Panc1 (cell line): ENCODE data around the gene TMEM229B. TPM values are rescaled to one million over a fixed set of nuclear protein-coding genes. Genes with fewer than 3 reads are reported as not detected.

Experiments
- ATAC-seq: fragments of 200-7000 bp; cut with Tn5 transposase; 2 replicates; pipeline ENCODE4 v1.9.1; 2020; ENCODE audit warnings: mild to moderate bottlenecking, moderate library complexity
- BruUV-seq: library from RNA; stranded (reverse); fragments of 400-500 nt; replicated peaks from 2 replicates; lab custom pipeline; 2021; lab: Mats Ljungman, UMichigan
- CTCF ChIA-PET: fragments of 300-600 bp; sonication (Branson Sonifier 250); formaldehyde crosslinking; loops from one replicate; lab custom pipeline; 2022; ENCODE audit warnings: antibody characterized with exemption; lab: Charles Lee
- POLR2A ChIA-PET: fragments of 300-600 bp; sonication (Branson Sonifier 250); formaldehyde crosslinking; loops from one replicate; lab custom pipeline; 2022; ENCODE audit warnings: antibody characterized with exemption; lab: Charles Lee
- DNase-seq: peaks from one replicate; pipeline ENCODE4 v3.0.0-alpha.2; 2010; ENCODE audit warnings: low read depth, low spot score
- H3K27ac ChIP-seq: 2 replicates; pipeline ENCODE4 v1.5.1; 2011; ENCODE audit warnings: mild to moderate bottlenecking, low read length, inconsistent platforms
- H3K27me3 ChIP-seq: fragments of 200-500 bp; sonication (Bioruptor generic); 2 replicates; pipeline ENCODE4 v1.6.0; 2014; ENCODE audit warnings: low read length, inconsistent platforms; ENCODE audit not compliant: control insufficient read depth, insufficient read depth
- H3K36me3 ChIP-seq: fragments of 200-500 bp; sonication (Bioruptor generic); 2 replicates; pipeline ENCODE4 v1.5.1; 2014; ENCODE audit warnings: inconsistent platforms, mild to moderate bottlenecking, low read length, moderate library complexity; ENCODE audit not compliant: control insufficient read depth, insufficient read depth
- H3K4me1 ChIP-seq: 2 replicates; pipeline ENCODE4 v1.5.1; 2011; ENCODE audit warnings: inconsistent platforms, mild to moderate bottlenecking, low read length, moderate library complexity; ENCODE audit not compliant: control insufficient read depth, insufficient read depth
- H3K4me3 ChIP-seq, 2 experiments: 2 replicates each; pipeline ENCODE4 v1.5.1; 2011 to 2012; ENCODE audit warnings: low read depth in 2 of 2, low read length in 2 of 2, mild to moderate bottlenecking in 2 of 2, inconsistent platforms in 1 of 2, moderate library complexity in 1 of 2
- H3K9me3 ChIP-seq: fragments of 200-500 bp; sonication (Bioruptor generic); 2 replicates; pipeline ENCODE4 v1.5.1; 2014; ENCODE audit warnings: low read depth, mild to moderate bottlenecking, inconsistent platforms, low read length, moderate library complexity; ENCODE audit not compliant: control insufficient read depth, insufficient read depth
- POLR2AphosphoS5 ChIP-seq: IDR thresholded peaks from 2 replicates; pipeline ENCODE4 v1.6.1; 2012; ENCODE audit warnings: mild to moderate bottlenecking, low read depth, low read length, moderate library complexity
- SIN3A ChIP-seq: IDR thresholded peaks from 2 replicates; pipeline ENCODE4 v1.6.1; 2012; ENCODE audit warnings: low read depth, mild to moderate bottlenecking, low read length, moderate library complexity, borderline replicate concordance; ENCODE audit not compliant: insufficient read depth
- TCF7L2 ChIP-seq: IDR thresholded peaks from 2 replicates; pipeline ENCODE4 v1.6.1; 2011; ENCODE audit warnings: mild to moderate bottlenecking, low read depth, low read length, inconsistent platforms
- in situ Hi-C: cut with HindIII; loops from 2 replicates; pipeline ENCODE4 v1.10.0; 2016; ENCODE audit warnings: low sequenced_read_pairs, low pct_unique_long_range_greater_than_20kb
- intact Hi-C: fragments of 100-400 bp; cut with micrococcal nuclease; formaldehyde crosslinking; loops from one replicate; pipeline ENCODE4 v1.10.0; 2022; ENCODE audit not compliant: unreplicated experiment
- total RNA-seq: library from RNA; stranded (reverse); gene quantifications from one replicate; pipeline ENCODE4 v1.2.1, GENCODE V29; 2021; ENCODE audit not compliant: unreplicated experiment
- TF ChIP-seq, protein P1 (sequence below), 2 experiments: IDR thresholded peaks; 2 replicates each; pipeline ENCODE4 v1.6.1; 2011 to 2012; ENCODE audit warnings: low read depth in 2 of 2, control low read depth in 1 of 2, low read length in 1 of 2, mild to moderate bottlenecking in 1 of 2, moderate library complexity in 1 of 2; ENCODE audit not compliant: insufficient read depth in 1 of 2
- TF ChIP-seq, protein P2 (sequence below): fragments of 450-650 bp; IDR thresholded peaks from 2 replicates; pipeline ENCODE4 v1.5.1; 2017; ENCODE audit warnings: mild to moderate bottlenecking

Gene TMEM229B
- total RNA-seq, 1 experiment from 2014 or later: 1.6 TPM

DNA sequence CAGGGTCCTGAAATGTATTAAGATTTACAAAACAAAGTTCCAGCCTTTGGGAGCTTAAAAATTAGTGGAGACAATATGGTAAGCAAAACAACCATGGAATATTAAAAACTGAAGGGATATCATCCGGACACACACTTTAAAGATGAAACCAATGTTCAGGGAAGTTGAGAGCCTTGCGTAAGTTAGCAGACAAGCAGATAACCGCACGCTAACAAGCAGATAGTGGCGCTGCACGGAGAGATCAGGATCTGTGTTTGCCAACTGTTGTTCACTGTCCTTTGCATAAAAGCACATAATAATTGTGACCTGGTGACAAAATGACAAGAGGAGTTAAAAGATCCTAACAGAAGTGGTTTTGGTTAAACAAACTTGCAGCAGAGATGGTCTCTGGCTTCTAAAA, 14.3 kb upstream of the TMEM229B start:
- DNase-seq: no peak
- Histone ChIP-seq H3K4me1 (no peaks in the 10 kb centered on the region), H3K9me3 (no peaks in the 10 kb centered on the region), H3K36me3 (no peaks in the 10 kb centered on the region), H3K27me3 (no peaks in the 10 kb centered on the region), H3K27ac (no peak overlapping the region), H3K4me3 (no peak overlapping the region)
- intact Hi-C loops (no loop called here), in situ Hi-C loops (no loop called here)
- POLR2A ChIA-PET: no interaction called here
- no TSS peak for BruUV-seq
- TF ChIP-seq, protein P1, sequence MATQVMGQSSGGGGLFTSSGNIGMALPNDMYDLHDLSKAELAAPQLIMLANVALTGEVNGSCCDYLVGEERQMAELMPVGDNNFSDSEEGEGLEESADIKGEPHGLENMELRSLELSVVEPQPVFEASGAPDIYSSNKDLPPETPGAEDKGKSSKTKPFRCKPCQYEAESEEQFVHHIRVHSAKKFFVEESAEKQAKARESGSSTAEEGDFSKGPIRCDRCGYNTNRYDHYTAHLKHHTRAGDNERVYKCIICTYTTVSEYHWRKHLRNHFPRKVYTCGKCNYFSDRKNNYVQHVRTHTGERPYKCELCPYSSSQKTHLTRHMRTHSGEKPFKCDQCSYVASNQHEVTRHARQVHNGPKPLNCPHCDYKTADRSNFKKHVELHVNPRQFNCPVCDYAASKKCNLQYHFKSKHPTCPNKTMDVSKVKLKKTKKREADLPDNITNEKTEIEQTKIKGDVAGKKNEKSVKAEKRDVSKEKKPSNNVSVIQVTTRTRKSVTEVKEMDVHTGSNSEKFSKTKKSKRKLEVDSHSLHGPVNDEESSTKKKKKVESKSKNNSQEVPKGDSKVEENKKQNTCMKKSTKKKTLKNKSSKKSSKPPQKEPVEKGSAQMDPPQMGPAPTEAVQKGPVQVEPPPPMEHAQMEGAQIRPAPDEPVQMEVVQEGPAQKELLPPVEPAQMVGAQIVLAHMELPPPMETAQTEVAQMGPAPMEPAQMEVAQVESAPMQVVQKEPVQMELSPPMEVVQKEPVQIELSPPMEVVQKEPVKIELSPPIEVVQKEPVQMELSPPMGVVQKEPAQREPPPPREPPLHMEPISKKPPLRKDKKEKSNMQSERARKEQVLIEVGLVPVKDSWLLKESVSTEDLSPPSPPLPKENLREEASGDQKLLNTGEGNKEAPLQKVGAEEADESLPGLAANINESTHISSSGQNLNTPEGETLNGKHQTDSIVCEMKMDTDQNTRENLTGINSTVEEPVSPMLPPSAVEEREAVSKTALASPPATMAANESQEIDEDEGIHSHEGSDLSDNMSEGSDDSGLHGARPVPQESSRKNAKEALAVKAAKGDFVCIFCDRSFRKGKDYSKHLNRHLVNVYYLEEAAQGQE (IDR thresholded peaks at IDR 0.05; ENCODE audit: insufficient read depth in 1 of 2, low read depth in 2 of 2, low read length in 1 of 2): no peak
- TF ChIP-seq SIN3A (no peak), TCF7L2 (no peak), POLR2AphosphoS5 (no peak)
- TF ChIP-seq, protein P2, sequence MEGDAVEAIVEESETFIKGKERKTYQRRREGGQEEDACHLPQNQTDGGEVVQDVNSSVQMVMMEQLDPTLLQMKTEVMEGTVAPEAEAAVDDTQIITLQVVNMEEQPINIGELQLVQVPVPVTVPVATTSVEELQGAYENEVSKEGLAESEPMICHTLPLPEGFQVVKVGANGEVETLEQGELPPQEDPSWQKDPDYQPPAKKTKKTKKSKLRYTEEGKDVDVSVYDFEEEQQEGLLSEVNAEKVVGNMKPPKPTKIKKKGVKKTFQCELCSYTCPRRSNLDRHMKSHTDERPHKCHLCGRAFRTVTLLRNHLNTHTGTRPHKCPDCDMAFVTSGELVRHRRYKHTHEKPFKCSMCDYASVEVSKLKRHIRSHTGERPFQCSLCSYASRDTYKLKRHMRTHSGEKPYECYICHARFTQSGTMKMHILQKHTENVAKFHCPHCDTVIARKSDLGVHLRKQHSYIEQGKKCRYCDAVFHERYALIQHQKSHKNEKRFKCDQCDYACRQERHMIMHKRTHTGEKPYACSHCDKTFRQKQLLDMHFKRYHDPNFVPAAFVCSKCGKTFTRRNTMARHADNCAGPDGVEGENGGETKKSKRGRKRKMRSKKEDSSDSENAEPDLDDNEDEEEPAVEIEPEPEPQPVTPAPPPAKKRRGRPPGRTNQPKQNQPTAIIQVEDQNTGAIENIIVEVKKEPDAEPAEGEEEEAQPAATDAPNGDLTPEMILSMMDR: no peak
- no peak for ATAC-seq
- CTCF ChIA-PET: no interaction called here

DNA sequence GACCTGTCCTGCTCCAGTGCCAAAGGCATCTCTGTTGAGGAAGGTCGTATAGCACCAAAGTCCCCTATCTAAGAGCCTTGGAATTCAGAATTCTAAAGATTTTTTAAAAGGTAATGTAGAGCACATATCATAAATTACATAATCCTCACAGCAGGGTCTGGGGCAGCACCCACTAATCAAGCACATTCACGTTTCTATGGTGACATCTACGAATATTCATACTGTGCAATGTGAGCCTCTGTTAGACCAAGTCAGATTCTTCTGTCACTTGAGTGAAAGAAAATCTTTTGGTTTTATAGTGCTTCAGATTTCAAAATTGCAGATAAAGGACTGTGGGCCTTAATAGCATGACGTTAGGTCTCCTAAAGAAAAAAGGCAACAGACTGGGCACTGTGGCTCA, 13.1 kb upstream of the TMEM229B start:
- Histone ChIP-seq H3K36me3 (no peaks in the 10 kb centered on the region), H3K9me3 (no peaks in the 10 kb centered on the region), H3K4me3 (no peak overlapping the region), H3K4me1 (no peaks in the 10 kb centered on the region), H3K27ac (no peak overlapping the region), H3K27me3 (no peaks in the 10 kb centered on the region)
- TF ChIP-seq, protein P2: no peak
- TF ChIP-seq SIN3A: no peak
- TF ChIP-seq TCF7L2: no peak
- TF ChIP-seq, protein P1 (IDR thresholded peaks at IDR 0.05; ENCODE audit: insufficient read depth in 1 of 2, low read depth in 2 of 2, low read length in 1 of 2): no peak
- no peak for TF ChIP-seq POLR2AphosphoS5
- in situ Hi-C loops: no loop called here
- ATAC-seq: no peak
- BruUV-seq: no TSS peak
- CTCF ChIA-PET: no interaction called here
- no peak for DNase-seq
- POLR2A ChIA-PET: no interaction called here
- intact Hi-C loops: no loop called here
